Activated CD4-positive, alpha-beta T cell treated with anti-CD3 and anti-CD28 coated beads for 24 hours (primary cell): ENCODE measurements around the gene ZNF160.
A peak's percentile ranks its signal among the peaks of the same experiment; 100 is the strongest.
"Not testable (repeated sequence)": the region's sequence is repeated elsewhere in the genome, so short reads cannot be mapped to it uniquely, and the experiment has no call there.

ENCODE experiments used
- DNase-seq, 2 donors: peaks; one replicate each; pipeline ENCODE4 v3.0.0-alpha.2; 2020; ENCODE audit warnings: low read depth in 2 of 2

The ZNF160 gene

GRCh38 chr19:53103234-53104203, at the start of gene ZNF160:
Gene ZNF160, minus strand, starts transcription at chr19:53103422. Its CDS starts 17,146 bp downstream, at chr19:53086276.
- DNase-seq, result peak; percentile 99

- DNase-seq, result no peak
Measured at GRCh38 chr19:53147645-53148044, 44.4 kb upstream of the ZNF160 start.

GRCh38 chr19:53140351-53140750, 37.1 kb upstream of the ZNF160 start:
- DNase-seq, result no peak

GRCh38 chr19:53136432-53136831, 33.2 kb upstream of the ZNF160 start:
- DNase-seq, result no peak

- peak; percentile 4 to 18 for DNase-seq
Measured at GRCh38 chr19:53132141-53132991, 29.1 kb upstream of the ZNF160 start, which contains the start of gene ZNF415. Gene ZNF415, minus strand, starts transcription at chr19:53132910. Its CDS starts 10,234 bp downstream, at chr19:53122676.

- DNase-seq, result no peak
Measured at GRCh38 chr19:53131727-53132126, 28.5 kb upstream of the ZNF160 start.

- DNase-seq, result no peak
Measured at GRCh38 chr19:53131085-53131590, 27.9 kb upstream of the ZNF160 start.

- DNase-seq, result no peak
Measured at GRCh38 chr19:53130506-53130905, 27.3 kb upstream of the ZNF160 start.

GRCh38 chr19:53126733-53127526, 23.7 kb upstream of the ZNF160 start:
- not testable (repeated sequence) for DNase-seq

GRCh38 chr19:53123400-53123799, 20.2 kb upstream of the ZNF160 start:
- no peak for DNase-seq

GRCh38 chr19:53112286-53112685, 9.1 kb upstream of the ZNF160 start:
- no peak for DNase-seq

GRCh38 chr19:53109527-53109926, 6.3 kb upstream of the ZNF160 start:
- DNase-seq, result no peak

- peak in 1 of 2 donors; percentile 27 for DNase-seq
Measured at GRCh38 chr19:53102756-53103233, 427 bp downstream of the ZNF160 start.

GRCh38 chr19:53102206-53102755, 941 bp downstream of the ZNF160 start:
- DNase-seq, result no peak

GRCh38 chr19:53101518-53101917, 1.7 kb downstream of the ZNF160 start:
- no peak for DNase-seq

GRCh38 chr19:53098570-53098969, 4.7 kb downstream of the ZNF160 start:
- DNase-seq, result not testable (repeated sequence)

GRCh38 chr19:53096982-53097690, 6.1 kb downstream of the ZNF160 start:
- not testable (repeated sequence) for DNase-seq

- not testable (repeated sequence) for DNase-seq
Measured at GRCh38 chr19:53096579-53096978, 6.6 kb downstream of the ZNF160 start.

- no peak for DNase-seq
Measured at GRCh38 chr19:53094754-53095575, 8.3 kb downstream of the ZNF160 start.
